Activated CD4-positive, alpha-beta T cell treated with anti-CD3 and anti-CD28 coated beads, Interleukin-2, amount 50 U/mL, for 48 hours (primary cell): ENCODE measurements around the gene GEMIN5.
A peak's percentile ranks its signal among the peaks of the same experiment; 100 is the strongest.
"Not testable (repeated sequence)": the region's sequence is repeated elsewhere in the genome, so short reads cannot be mapped to it uniquely, and the experiment has no call there.

Experiments used
- DNase-seq, 2 experiments: peaks; one replicate each; pipeline ENCODE4 v3.0.0-alpha.2; 2020

GEMIN5 gene

GRCh38 chr5:154943527-154943926 lies 5.5 kb upstream of the GEMIN5 start:
- DNase-seq, result no peak

- peak; percentile 94 to 96 for DNase-seq
Measured at GRCh38 chr5:154940772-154941620, 3.0 kb upstream of the GEMIN5 start, which contains the start of gene MRPL22. MRPL22 (plus strand) TSS chr5:154941073; CDS start chr5:154941111, 38 bp downstream.

GRCh38 chr5:154940375-154940771 lies 2.4 kb upstream of the GEMIN5 start:
- DNase-seq, result no peak

- DNase-seq, result not testable (repeated sequence)
Measured at GRCh38 chr5:154939387-154939786, 1.4 kb upstream of the GEMIN5 start.

GRCh38 chr5:154937186-154937717 lies 759 bp downstream of the GEMIN5 start:
- DNase-seq, result no peak

- DNase-seq, result no peak
Measured at GRCh38 chr5:154934881-154935280, 3.1 kb downstream of the GEMIN5 start.

GRCh38 chr5:154933537-154933936 lies 4.5 kb downstream of the GEMIN5 start:
- no peak for DNase-seq

GRCh38 chr5:154923441-154924430 lies 14.3 kb downstream of the GEMIN5 start:
- no peak for DNase-seq

- DNase-seq, result no peak
Measured at GRCh38 chr5:154917757-154918156, 20.3 kb downstream of the GEMIN5 start.

GRCh38 chr5:154916874-154917273 lies 21.1 kb downstream of the GEMIN5 start:
- DNase-seq, result no peak

GRCh38 chr5:154905601-154906000 lies 32.4 kb downstream of the GEMIN5 start:
- not testable (repeated sequence) for DNase-seq

GRCh38 chr5:154901913-154902312 lies 36.1 kb downstream of the GEMIN5 start:
- DNase-seq, result no peak

GRCh38 chr5:154901276-154901675 lies 36.7 kb downstream of the GEMIN5 start:
- no peak for DNase-seq

- DNase-seq, result no peak
Measured at GRCh38 chr5:154900066-154900465, 37.9 kb downstream of the GEMIN5 start.

- no peak for DNase-seq
Measured at GRCh38 chr5:154899151-154899816, 38.7 kb downstream of the GEMIN5 start.

GRCh38 chr5:154898210-154898609 lies 39.8 kb downstream of the GEMIN5 start:
- no peak for DNase-seq

GRCh38 chr5:154896562-154897165 lies 41.3 kb downstream of the GEMIN5 start:
- DNase-seq, result no peak

- DNase-seq, result no peak
Measured at GRCh38 chr5:154895606-154896561, 42.1 kb downstream of the GEMIN5 start.

GRCh38 chr5:154893381-154893780 lies 44.6 kb downstream of the GEMIN5 start:
- DNase-seq, result no peak

GRCh38 chr5:154892369-154892771 lies 45.6 kb downstream of the GEMIN5 start:
- no peak for DNase-seq

GRCh38 chr5:154885439-154885838 lies 52.6 kb downstream of the GEMIN5 start:
- DNase-seq, result no peak
